H9 (cell line): ENCODE data around the gene SOX14. TPM values are rescaled to one million over a fixed set of nuclear protein-coding genes. Genes with fewer than 3 reads are reported as not detected.

ENCODE experiments used
- DNase-seq: peaks from one replicate; pipeline ENCODE4 v3.0.0-alpha.2; 2017
- H2AFZ ChIP-seq: one replicate; pipeline ENCODE4 v1.6.1; 2013; ENCODE audit warnings: mild to moderate bottlenecking, low read length, control low read depth, moderate library complexity
- H2AK5ac ChIP-seq: 2 replicates; pipeline ENCODE4 v1.6.1; 2013; ENCODE audit warnings: low read length, control low read depth, mixed read lengths; ENCODE audit not compliant: insufficient read length
- H2BK120ac ChIP-seq: one replicate; pipeline ENCODE4 v1.6.1; 2013; ENCODE audit warnings: low read depth, mild to moderate bottlenecking, low read length, control low read depth, inconsistent platforms; ENCODE audit not compliant: poor library complexity, severe bottlenecking
- H2BK12ac ChIP-seq: 2 replicates; pipeline ENCODE4 v1.6.1; 2013; ENCODE audit warnings: low read length, control low read depth, mixed read lengths, low read depth; ENCODE audit not compliant: insufficient read length
- H2BK15ac ChIP-seq: 2 replicates; pipeline ENCODE4 v1.6.1; 2013; ENCODE audit warnings: low read depth, low read length, control low read depth
- H2BK20ac ChIP-seq: one replicate; pipeline ENCODE4 v1.6.1; 2013; ENCODE audit warnings: low read depth, mild to moderate bottlenecking, low read length, control low read depth, inconsistent platforms; ENCODE audit not compliant: poor library complexity, severe bottlenecking
- H2BK5ac ChIP-seq: 2 replicates; pipeline ENCODE4 v1.6.1; 2013; ENCODE audit warnings: low read length, control low read depth, mixed read lengths; ENCODE audit not compliant: insufficient read length
- H3K14ac ChIP-seq: 2 replicates; pipeline ENCODE4 v1.6.1; 2013; ENCODE audit warnings: low read length, control low read depth; ENCODE audit not compliant: insufficient read depth
- H3K18ac ChIP-seq: 2 replicates; pipeline ENCODE4 v1.6.1; 2013; ENCODE audit warnings: low read depth, mild to moderate bottlenecking, mixed read lengths, low read length, control low read depth; ENCODE audit not compliant: insufficient read length
- H3K23ac ChIP-seq: 2 replicates; pipeline ENCODE4 v1.6.1; 2013; ENCODE audit warnings: low read length, control low read depth, mixed read lengths, low read depth; ENCODE audit not compliant: insufficient read length
- H3K23me2 ChIP-seq: 2 replicates; pipeline ENCODE4 v1.6.1; 2013; ENCODE audit warnings: low read depth, mild to moderate bottlenecking, mixed read lengths, low read length, control low read depth; ENCODE audit not compliant: insufficient read length, poor library complexity, severe bottlenecking
- H3K27ac ChIP-seq: 2 replicates; pipeline ENCODE4 v1.5.1; 2013; ENCODE audit warnings: low read length, control low read depth, mixed read lengths, low read depth; ENCODE audit not compliant: insufficient read length
- H3K27me3 ChIP-seq: 2 replicates; pipeline ENCODE4 v1.6.1; 2013; ENCODE audit warnings: low read length, control low read depth, inconsistent platforms; ENCODE audit not compliant: insufficient read depth
- H3K4ac ChIP-seq: 2 replicates; pipeline ENCODE4 v1.6.1; 2013; ENCODE audit warnings: low read depth, mild to moderate bottlenecking, control low read depth, inconsistent platforms, low read length, moderate library complexity
- H3K4me1 ChIP-seq: 2 replicates; pipeline ENCODE4 v1.6.1; 2013; ENCODE audit warnings: low read length, control low read depth, inconsistent platforms; ENCODE audit not compliant: insufficient read depth
- H3K4me2 ChIP-seq: 2 replicates; pipeline ENCODE4 v1.6.1; 2013; ENCODE audit warnings: low read length, control low read depth, mixed read lengths; ENCODE audit not compliant: insufficient read length, insufficient read depth
- H3K56ac ChIP-seq: 2 replicates; pipeline ENCODE4 v1.6.1; 2013; ENCODE audit warnings: low read depth, mild to moderate bottlenecking, mixed read lengths, low read length, control low read depth; ENCODE audit not compliant: insufficient read length
- H3K79me1 ChIP-seq: 2 replicates; pipeline ENCODE4 v1.6.1; 2013; ENCODE audit warnings: low read depth, mild to moderate bottlenecking, moderate library complexity, low read length, control low read depth, inconsistent platforms; ENCODE audit not compliant: insufficient read depth, poor library complexity, severe bottlenecking
- H3K79me2 ChIP-seq: 2 replicates; pipeline ENCODE4 v1.6.1; 2013; ENCODE audit warnings: low read length, control low read depth, inconsistent platforms; ENCODE audit not compliant: insufficient read depth
- H3K9ac ChIP-seq: 2 replicates; pipeline ENCODE4 v1.6.1; 2013; ENCODE audit warnings: low read length, control low read depth, mixed read lengths; ENCODE audit not compliant: insufficient read length; ENCODE audit errors: extremely low read depth
- H3K9me3 ChIP-seq: one replicate; pipeline ENCODE4 v1.6.1; 2013; ENCODE audit warnings: low read depth, low read length, inconsistent platforms; ENCODE audit not compliant: control insufficient read depth
- H3T11ph ChIP-seq: one replicate; pipeline ENCODE4 v1.6.1; 2013; ENCODE audit warnings: mild to moderate bottlenecking, low read length, control low read depth, inconsistent platforms
- H4K20me1 ChIP-seq: one replicate; pipeline ENCODE4 v1.6.1; 2013; ENCODE audit not compliant: control insufficient read depth, insufficient read length, insufficient read depth
- H4K5ac ChIP-seq: 2 replicates; pipeline ENCODE4 v1.6.1; 2013; ENCODE audit warnings: low read depth, mild to moderate bottlenecking, mixed read lengths, low read length, control low read depth; ENCODE audit not compliant: insufficient read length
- H4K8ac ChIP-seq: replicated peaks from 2 replicates; pipeline ENCODE4 v1.6.1; 2013; ENCODE audit warnings: low read length, control low read depth, mixed read lengths, low read depth; ENCODE audit not compliant: insufficient read length
- H4K91ac ChIP-seq: 2 replicates; pipeline ENCODE4 v1.6.1; 2013; ENCODE audit warnings: low read depth, mild to moderate bottlenecking, moderate library complexity, mixed read lengths, low read length, control low read depth; ENCODE audit not compliant: insufficient read length
- H3K27ac Mint-ChIP-seq, 3 experiments: 2 replicates in 2 of 3; 3 replicates in 1 of 3; pipeline ENCODE4 v1.8.0; 2020 to 2021; ENCODE audit warnings: mixed read lengths in 3 of 3, mild to moderate bottlenecking in 1 of 3, moderate library complexity in 1 of 3
- H3K27me3 Mint-ChIP-seq: 2 replicates; pipeline ENCODE4 v1.8.0; 2021; ENCODE audit warnings: low read depth, mild to moderate bottlenecking, moderate library complexity, mixed read lengths
- H3K36me3 Mint-ChIP-seq, 3 experiments: 2 replicates in 2 of 3; 3 replicates in 1 of 3; pipeline ENCODE4 v1.8.0; 2020 to 2021; ENCODE audit warnings: low read depth in 3 of 3, mixed read lengths in 3 of 3; ENCODE audit not compliant: insufficient read depth in 1 of 3
- H3K4me1 Mint-ChIP-seq, 2 experiments: 2 replicates each; pipeline ENCODE4 v1.8.0; 2020; ENCODE audit warnings: mixed read lengths in 2 of 2
- H3K4me3 Mint-ChIP-seq, 2 experiments: 2 replicates in 1 of 2; 3 replicates in 1 of 2; pipeline ENCODE4 v1.8.0; 2020 to 2021; ENCODE audit warnings: mild to moderate bottlenecking in 2 of 2, mixed read lengths in 2 of 2, moderate library complexity in 1 of 2
- H3K9me3 Mint-ChIP-seq, 2 experiments: 2 replicates in 1 of 2; 3 replicates in 1 of 2; pipeline ENCODE4 v1.8.0; 2020; ENCODE audit warnings: mild to moderate bottlenecking in 2 of 2, mixed read lengths in 2 of 2, moderate library complexity in 1 of 2
- WGBS: extraction: QIAGEN DNeasy Blood & Tissue Kit; methylation state at CpG from one replicate; pipeline ENCODE4 v1.1.7; 2013; ENCODE audit warnings: missing lambda C conversion rate, low lambda C conversion rate, mixed read lengths; ENCODE audit not compliant: insufficient read length; ENCODE audit errors: extremely low coverage; 5-methylcytosine and 5-hydroxymethylcytosine counted together
- total RNA-seq: library from RNA; stranded (reverse); gene quantifications from 2 replicates; pipeline ENCODE4 v1.2.1, GENCODE V29; 2021
- TF ChIP-seq, protein P1 (sequence below): fragments of 200-600 bp; sonication (generic); conservative IDR thresholded peaks from 3 replicates; pipeline ENCODE4 v1.8.0; 2021; ENCODE audit warnings: antibody characterized with exemption, mild to moderate bottlenecking

SOX14 gene
- total RNA-seq, 1 experiment from 2014 or later = 0.57 TPM

DNA sequence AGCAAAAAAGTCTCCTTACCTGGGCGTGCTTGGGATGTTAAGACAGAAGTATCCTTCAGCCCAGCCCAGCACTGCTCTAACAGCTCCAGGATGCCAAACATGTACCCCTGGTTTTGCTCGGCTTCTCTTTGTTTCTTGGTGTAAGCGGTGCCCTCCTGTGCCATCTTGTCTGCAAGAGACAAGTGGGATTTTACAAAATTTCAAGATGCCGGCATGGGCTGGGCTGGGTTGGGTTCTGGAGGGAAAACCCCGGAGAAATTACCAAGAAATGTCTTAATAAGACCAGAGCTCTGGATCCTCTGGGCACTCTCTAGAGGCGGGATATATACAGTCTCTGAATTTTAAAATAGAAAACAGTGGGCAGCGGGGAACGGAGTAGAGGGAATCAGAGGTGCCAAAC lies 4.6 kb upstream of the SOX14 start:
- peaks cover 50% of the 10 kb centered on the region for H3K27me3 ChIP-seq
- peaks cover 98% of the 10 kb centered on the region for H3K27me3 Mint-ChIP-seq
- H3K4me1 ChIP-seq = no peaks in the 10 kb centered on the region
- H2BK15ac ChIP-seq = no peak overlapping the region
- H3K23me2 ChIP-seq = peaks cover 6% of the 10 kb centered on the region
- peaks cover 6 to 9% of the 10 kb centered on the region in 2 experiments; a peak in 3 of 5 replicates for H3K9me3 Mint-ChIP-seq
- H4K91ac ChIP-seq = no peak overlapping the region
- no peak overlapping the region for H3K9ac ChIP-seq
- no peak overlapping the region for H3K27ac ChIP-seq
- no peak overlapping the region for H3K14ac ChIP-seq
- peaks cover 36 to 45% of the 10 kb centered on the region in 2 experiments for H3K4me1 Mint-ChIP-seq
- H2BK20ac ChIP-seq = no peak overlapping the region
- no CpG with 5 or more reads among the region's 8 CpGs for WGBS
- H3K56ac ChIP-seq = no peak overlapping the region
- H3K4ac ChIP-seq = no peak overlapping the region
- H3K18ac ChIP-seq = no peak overlapping the region
- H2BK120ac ChIP-seq = no peak overlapping the region
- no peak overlapping the region for H2AK5ac ChIP-seq
- no peak overlapping the region for H2BK12ac ChIP-seq
- H3K9me3 ChIP-seq = no peaks in the 10 kb centered on the region
- no peak overlapping the region for H3K4me2 ChIP-seq
- no peak overlapping the region for H3K23ac ChIP-seq
- H3K36me3 Mint-ChIP-seq = no peaks in the 10 kb centered on the region
- no peaks in the 10 kb centered on the region for H3K79me1 ChIP-seq
- no peak for DNase-seq
- H4K20me1 ChIP-seq = peaks cover 3% of the 10 kb centered on the region
- TF ChIP-seq, protein P1, sequence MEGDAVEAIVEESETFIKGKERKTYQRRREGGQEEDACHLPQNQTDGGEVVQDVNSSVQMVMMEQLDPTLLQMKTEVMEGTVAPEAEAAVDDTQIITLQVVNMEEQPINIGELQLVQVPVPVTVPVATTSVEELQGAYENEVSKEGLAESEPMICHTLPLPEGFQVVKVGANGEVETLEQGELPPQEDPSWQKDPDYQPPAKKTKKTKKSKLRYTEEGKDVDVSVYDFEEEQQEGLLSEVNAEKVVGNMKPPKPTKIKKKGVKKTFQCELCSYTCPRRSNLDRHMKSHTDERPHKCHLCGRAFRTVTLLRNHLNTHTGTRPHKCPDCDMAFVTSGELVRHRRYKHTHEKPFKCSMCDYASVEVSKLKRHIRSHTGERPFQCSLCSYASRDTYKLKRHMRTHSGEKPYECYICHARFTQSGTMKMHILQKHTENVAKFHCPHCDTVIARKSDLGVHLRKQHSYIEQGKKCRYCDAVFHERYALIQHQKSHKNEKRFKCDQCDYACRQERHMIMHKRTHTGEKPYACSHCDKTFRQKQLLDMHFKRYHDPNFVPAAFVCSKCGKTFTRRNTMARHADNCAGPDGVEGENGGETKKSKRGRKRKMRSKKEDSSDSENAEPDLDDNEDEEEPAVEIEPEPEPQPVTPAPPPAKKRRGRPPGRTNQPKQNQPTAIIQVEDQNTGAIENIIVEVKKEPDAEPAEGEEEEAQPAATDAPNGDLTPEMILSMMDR = no peak
- H3K4me3 Mint-ChIP-seq = no peak overlapping the region
- H2BK5ac ChIP-seq = no peak overlapping the region
- H3T11ph ChIP-seq = no peak overlapping the region
- no peak overlapping the region for H2AFZ ChIP-seq
- H3K79me2 ChIP-seq = no peaks in the 10 kb centered on the region
- no peak overlapping the region for H4K5ac ChIP-seq
- no peak overlapping the region for H4K8ac ChIP-seq
- H3K27ac Mint-ChIP-seq = no peak overlapping the region
